Ovary (tissue), 9 donors: ENCODE results near the gene SLC25A42. TPM values are rescaled to one million over a fixed set of nuclear protein-coding genes. Genes with fewer than 3 reads are reported as not detected.

Experiments
- DNase-seq, 5 donors: peaks; one replicate each; pipeline ENCODE4 v3.0.0-alpha.2; 2019 to 2020
- H3K27ac ChIP-seq, 2 donors: fragments of 200-600 bp; one replicate each; pipeline versions ENCODE4 v1.5.1 to v1.8.0; 2019 to 2022
- H3K27me3 ChIP-seq: fragments of 200-600 bp; one replicate; pipeline ENCODE4 v1.8.0; 2022
- H3K36me3 ChIP-seq: fragments of 200-600 bp; sonication (generic); one replicate; pipeline ENCODE4 v1.5.1; 2019
- H3K4me1 ChIP-seq: one replicate; pipeline ENCODE4 v1.8.1; 2013; ENCODE audit warnings: mild to moderate bottlenecking, moderate library complexity; ENCODE audit not compliant: insufficient read depth
- H3K4me3 ChIP-seq: fragments of 200-600 bp; sonication (generic); one replicate; pipeline ENCODE4 v1.5.1; 2017
- H3K9me3 ChIP-seq, 2 donors: fragments of 200-600 bp in 1 of 2; sonication (generic) in 1 of 2; one replicate each; pipeline versions ENCODE4 v1.5.1 to v1.8.1; 2013 to 2019; ENCODE audit warnings: mild to moderate bottlenecking in 1 of 2, moderate library complexity in 1 of 2
- CTCF ChIP-seq, 3 donors: fragments of 450-650 bp in 2 of 3; fragments of 200-600 bp in 1 of 3; IDR thresholded peaks; one replicate each; pipeline versions ENCODE4 v1.5.1 to v1.8.0; 2016 to 2022; ENCODE audit warnings: antibody characterized with exemption in 3 of 3, mild to moderate bottlenecking in 1 of 3
- EP300 ChIP-seq: sonication (generic); formaldehyde crosslinking; IDR thresholded peaks from one replicate; pipeline ENCODE4 v1.6.1; 2017; ENCODE audit warnings: antibody characterized with exemption
- POLR2A ChIP-seq: fragments of 450-650 bp; IDR thresholded peaks from one replicate; pipeline ENCODE4 v1.6.1; 2017; ENCODE audit warnings: antibody characterized with exemption, mild to moderate bottlenecking, moderate library complexity
- WGBS, 3 donors: extraction: QIAGEN DNeasy Blood & Tissue Kit in 1 of 3; methylation state at CpG; one replicate each; pipeline versions ENCODE4 v1.1.5 to v1.1.7; 2013 to 2017; 5-methylcytosine and 5-hydroxymethylcytosine counted together
- intact Hi-C, 4 donors: fragments of 100-400 bp; cut with DNase I; formaldehyde crosslinking; loops; one replicate each; pipeline versions ENCODE4 v1.11.0 to v1.15.1; 2022 to 2023
- polyA plus RNA-seq, 2 donors: library from polyadenylated mRNA; stranded (reverse); fragments of 200-250 nt in 1 of 2; fragments of 350-450 nt in 1 of 2; fragmentation: Illumina TruSeq in 1 of 2; extraction: RNeasy Lipid Tissue Mini Kit (QIAGEN cat#74804) in 1 of 2; gene quantifications; one replicate each; pipeline ENCODE4 v1.2.3, GENCODE V29; 2013 to 2014
- total RNA-seq, 7 donors: library from RNA; depleted of rRNA in 2 of 7; stranded (reverse); fragments of >200 nt in 2 of 7; fragmentation: NEBNext Ultra II Directional in 3 of 7; extraction: Animal tissue kit (Norgen Biotek cat#: 25700) in 3 of 7; gene quantifications; one replicate each; pipeline versions ENCODE4 v1.1.0 to v1.2.4, GENCODE V29; 2016 to 2023
- donor health status: DM: no; HTN: no; CAD: no; lungs with moderate emphysema.
- donor health status: DM: no; HTN: no; CAD: no.
- donor health status: Bipolar disorder and iron deficiency.
- donor health status: DM: yes; HTN: yes; CAD: no.
- donor health status: DM: no; HTN: no; CAD: no.
- donor health status: DM: yes; HTN: yes; CAD: no.

SLC25A42 gene
- total and polyA plus RNA-seq, 9 donors: 6.5 to 34.3 (median 21.1) TPM

GRCh38 chr19:19094513-19094912 lies 30.7 kb downstream of the SLC25A42 start:
- TF ChIP-seq POLR2A: no peak
- TF ChIP-seq CTCF (IDR thresholded peaks at IDR 0.05): no peak
- no peak for TF ChIP-seq EP300
- intact Hi-C loops: no loop called here
- Histone ChIP-seq H3K9me3 (no peaks in the 10 kb centered on the region), H3K4me3 (no peak overlapping the region), H3K27me3 (no peaks in the 10 kb centered on the region), H3K4me1 (peaks cover 4% of the 10 kb centered on the region), H3K27ac (no peak overlapping the region), H3K36me3 (no peaks in the 10 kb centered on the region)
- WGBS, 3 donors: 78 to 86% (median 79%) methylated on average over 7 of the region's 7 CpGs
- no peak for DNase-seq

- H3K27me3 ChIP-seq: no peaks in the 10 kb centered on the region
- no peaks in the 10 kb centered on the region for H3K9me3 ChIP-seq
- no peak overlapping the region for H3K4me3 ChIP-seq
- intact Hi-C loops: no loop called here
- TF ChIP-seq POLR2A (no peak), CTCF (IDR thresholded peaks at IDR 0.05) (no peak), EP300 (no peak)
- 56 to 68% (median 64%) methylated on average over 11 of the region's 11 CpGs for WGBS, 3 donors
- H3K4me1 ChIP-seq: peaks cover 4% of the 10 kb centered on the region
- no peak for DNase-seq
- no peaks in the 10 kb centered on the region for H3K36me3 ChIP-seq
- H3K27ac ChIP-seq: peak overlapping the region in 1 of 2 donors; percentile 41
These were observed 31.9 kb downstream of the SLC25A42 start for GRCh38 chr19:19095691-19096090.

- no peaks in the 10 kb centered on the region for H3K27me3 ChIP-seq
- H3K27ac ChIP-seq: no peak overlapping the region
- H3K4me1 ChIP-seq: peaks cover 4% of the 10 kb centered on the region
- H3K9me3 ChIP-seq: no peaks in the 10 kb centered on the region
- TF ChIP-seq EP300: no peak
- TF ChIP-seq CTCF (IDR thresholded peaks at IDR 0.05): no peak
- no peak for TF ChIP-seq POLR2A
- no peak overlapping the region for H3K4me3 ChIP-seq
- no peak for DNase-seq
- intact Hi-C loops: no loop called here
- 90 to 95% (median 91%) methylated on average over 24 of the region's 24 CpGs for WGBS, 3 donors
- H3K36me3 ChIP-seq: no peaks in the 10 kb centered on the region
These were observed 33.1 kb downstream of the SLC25A42 start for GRCh38 chr19:19096641-19097627.

GRCh38 chr19:19098084-19098702 lies 34.4 kb downstream of the SLC25A42 start:
- DNase-seq: no peak
- Histone ChIP-seq H3K9me3 (no peaks in the 10 kb centered on the region), H3K27ac (no peak overlapping the region), H3K36me3 (no peaks in the 10 kb centered on the region), H3K4me3 (no peak overlapping the region), H3K4me1 (peaks cover 4% of the 10 kb centered on the region), H3K27me3 (no peaks in the 10 kb centered on the region)
- intact Hi-C loops: no loop called here
- TF ChIP-seq EP300 (no peak), CTCF (IDR thresholded peaks at IDR 0.05) (no peak), POLR2A (no peak)
- WGBS, 3 donors: 82 to 86% (median 85%) methylated on average over 9 of the region's 9 CpGs
